GM20000 (cell line): Measurements from ENCODE around the gene SLC8A1.

Experiments
- DNase-seq: peaks from one replicate; pipeline ENCODE4 v3.0.0; 2012; ENCODE audit warnings: low spot score
- CTCF ChIP-seq: IDR thresholded peaks from 2 replicates; pipeline ENCODE4 v1.5.1; 2012; ENCODE audit warnings: mild to moderate bottlenecking, control low read depth; ENCODE audit errors: extremely low read depth, missing control alignments

Gene SLC8A1

GRCh38 chr2:40324656-40325055 is 127.2 kb downstream of the SLC8A1 start:
- DNase-seq = no peak
- no peak for TF ChIP-seq CTCF

- no peak for DNase-seq
- TF ChIP-seq CTCF = no peak
Observed at GRCh38 chr2:40321822-40322221, 130.1 kb downstream of the SLC8A1 start.

GRCh38 chr2:40321016-40321623 is 130.8 kb downstream of the SLC8A1 start:
- no peak for TF ChIP-seq CTCF
- no peak for DNase-seq

- DNase-seq = no peak
- no peak for TF ChIP-seq CTCF
Observed at GRCh38 chr2:40318921-40319320, 133.0 kb downstream of the SLC8A1 start.

GRCh38 chr2:40317761-40318160 is 134.1 kb downstream of the SLC8A1 start:
- TF ChIP-seq CTCF = no peak
- no peak for DNase-seq

GRCh38 chr2:40317046-40317445 is 134.8 kb downstream of the SLC8A1 start:
- no peak for TF ChIP-seq CTCF
- DNase-seq = no peak

- TF ChIP-seq CTCF = no peak
- no peak for DNase-seq
Observed at GRCh38 chr2:40316620-40317019, 135.3 kb downstream of the SLC8A1 start.
